ENCODE measurements around the gene TXN2.

DNA sequence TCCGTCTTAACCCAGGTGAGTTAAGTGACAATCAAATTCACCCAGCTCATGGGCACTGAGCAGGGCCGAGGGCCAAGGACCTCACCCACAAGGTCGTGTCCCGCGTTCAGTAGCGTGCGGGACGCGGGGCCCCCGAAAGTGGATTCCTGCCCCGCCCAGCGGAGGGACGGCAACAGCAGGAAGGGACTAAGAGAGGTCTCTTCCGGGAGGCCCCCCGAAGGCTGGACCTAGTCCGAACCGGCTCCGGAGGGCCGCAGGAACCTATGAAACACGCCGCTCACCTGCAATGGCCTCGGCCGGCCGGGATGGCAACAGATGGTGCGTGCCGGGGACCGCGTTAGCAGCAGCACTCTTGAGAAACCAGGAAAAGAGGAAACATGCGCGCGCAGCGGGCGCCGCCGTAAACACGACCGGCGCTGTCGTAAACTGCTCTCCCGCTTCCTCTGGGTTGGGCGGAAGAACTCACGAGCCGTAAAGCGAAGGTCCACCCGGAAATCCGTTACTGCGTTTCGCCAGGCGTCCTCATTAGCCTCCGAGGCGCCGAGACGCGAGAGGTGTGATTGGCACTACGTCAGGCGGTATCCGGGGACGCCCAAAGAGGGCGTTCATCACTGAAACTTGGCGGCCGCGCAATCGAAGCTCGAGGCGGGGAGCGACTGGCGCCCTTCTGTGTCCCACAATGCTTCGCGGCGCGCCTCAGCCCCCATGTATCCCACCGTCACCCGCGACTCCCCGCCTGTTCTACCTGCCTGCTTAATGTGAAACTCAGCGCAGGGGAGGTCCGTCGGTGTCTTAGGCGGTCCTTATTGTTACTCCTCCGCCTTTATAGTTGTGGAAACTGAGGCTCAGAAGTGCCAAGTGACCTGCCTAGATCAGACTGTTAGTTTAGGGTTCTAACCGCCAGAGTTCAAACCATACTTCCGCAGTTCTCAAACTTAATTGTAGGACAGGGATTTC is 47.6 kb upstream of the TXN2 start, which contains the start of gene EIF3D:
- TF ChIP-seq, protein P1, sequence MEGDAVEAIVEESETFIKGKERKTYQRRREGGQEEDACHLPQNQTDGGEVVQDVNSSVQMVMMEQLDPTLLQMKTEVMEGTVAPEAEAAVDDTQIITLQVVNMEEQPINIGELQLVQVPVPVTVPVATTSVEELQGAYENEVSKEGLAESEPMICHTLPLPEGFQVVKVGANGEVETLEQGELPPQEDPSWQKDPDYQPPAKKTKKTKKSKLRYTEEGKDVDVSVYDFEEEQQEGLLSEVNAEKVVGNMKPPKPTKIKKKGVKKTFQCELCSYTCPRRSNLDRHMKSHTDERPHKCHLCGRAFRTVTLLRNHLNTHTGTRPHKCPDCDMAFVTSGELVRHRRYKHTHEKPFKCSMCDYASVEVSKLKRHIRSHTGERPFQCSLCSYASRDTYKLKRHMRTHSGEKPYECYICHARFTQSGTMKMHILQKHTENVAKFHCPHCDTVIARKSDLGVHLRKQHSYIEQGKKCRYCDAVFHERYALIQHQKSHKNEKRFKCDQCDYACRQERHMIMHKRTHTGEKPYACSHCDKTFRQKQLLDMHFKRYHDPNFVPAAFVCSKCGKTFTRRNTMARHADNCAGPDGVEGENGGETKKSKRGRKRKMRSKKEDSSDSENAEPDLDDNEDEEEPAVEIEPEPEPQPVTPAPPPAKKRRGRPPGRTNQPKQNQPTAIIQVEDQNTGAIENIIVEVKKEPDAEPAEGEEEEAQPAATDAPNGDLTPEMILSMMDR (IDR thresholded peaks at IDR 0.05; ENCODE audit: borderline replicate concordance, extremely low read depth, low read length, poor library complexity, severe bottlenecking) = no peak
- no peak for TF ChIP-seq EZH2 (IDR thresholded peaks at IDR 0.05; ENCODE audit: borderline replicate concordance, low read depth, low read length, severe bottlenecking)
